ENCODE results near the gene ZNF629. TPM values are rescaled to one million over a fixed set of nuclear protein-coding genes. Genes with fewer than 3 reads are reported as not detected.
A peak's percentile ranks its signal among the peaks of the same experiment; 100 is the strongest.

Gene ZNF629
- total RNA-seq, 1 donor from 2014 or later, result 13.7 TPM

- Histone ChIP-seq H4K20me1 (ENCODE audit: low read depth) (no peaks in the 10 kb centered on the region), H3K79me2 (ENCODE audit: low read depth) (no peaks in the 10 kb centered on the region), H3K4me1 (peaks cover 13% of the 10 kb centered on the region), H3K4me3 (no peak overlapping the region), H3K4me2 (no peak overlapping the region), H3K36me3 (no peaks in the 10 kb centered on the region), H3K9ac (peak overlapping the region; percentile 46), H2AFZ (replicated peaks) (no peak overlapping the region), H3F3A (ENCODE audit: low read depth) (peaks cover 23% of the 10 kb centered on the region), H3K27me3 (peaks cover 41% of the 10 kb centered on the region), H3K27ac (no peak overlapping the region), H3K9me3 (ENCODE audit: low read depth) (no peaks in the 10 kb centered on the region)
- no peak for DNase-seq (ENCODE audit: low spot score)
- Mint-ChIP-seq H3K27me3 (ENCODE audit: insufficient read depth, low read depth) (peaks cover 9% of the 10 kb centered on the region), H3K4me1 (peaks cover 18% of the 10 kb centered on the region), H3K27ac (peak overlapping the region; percentile 49), H3K36me3 (no peaks in the 10 kb centered on the region), H3K4me3 (peak overlapping the region; percentile 58), H3K9me3 (no peaks in the 10 kb centered on the region)
- TF ChIP-seq CTCF (IDR thresholded peaks at IDR 0.05) (no peak), EZH2phosphoT487 (IDR thresholded peaks at IDR 0.05) (no peak), EZH2 (IDR thresholded peaks at IDR 0.05) (no peak)
Measured at GRCh38 chr16:30802936-30803335, 15.9 kb upstream of the ZNF629 start.

- Histone ChIP-seq H3K4me2 (no peak overlapping the region), H3K9ac (no peak overlapping the region), H4K20me1 (ENCODE audit: low read depth) (no peaks in the 10 kb centered on the region), H2AFZ (replicated peaks) (no peak overlapping the region), H3K27ac (no peak overlapping the region), H3F3A (ENCODE audit: low read depth) (peaks cover 4% of the 10 kb centered on the region), H3K4me3 (no peak overlapping the region), H3K36me3 (no peaks in the 10 kb centered on the region), H3K79me2 (ENCODE audit: low read depth) (no peaks in the 10 kb centered on the region), H3K9me3 (ENCODE audit: low read depth) (no peaks in the 10 kb centered on the region), H3K4me1 (no peaks in the 10 kb centered on the region), H3K27me3 (peaks cover 22% of the 10 kb centered on the region)
- Mint-ChIP-seq H3K27me3 (ENCODE audit: insufficient read depth, low read depth) (peaks cover 11% of the 10 kb centered on the region), H3K4me1 (no peaks in the 10 kb centered on the region), H3K27ac (no peak overlapping the region), H3K4me3 (no peak overlapping the region), H3K9me3 (no peaks in the 10 kb centered on the region), H3K36me3 (no peaks in the 10 kb centered on the region)
- DNase-seq (ENCODE audit: low spot score), result peak; percentile 33
- TF ChIP-seq EZH2 (IDR thresholded peaks at IDR 0.05), result no peak
- peak; percentile 17 for TF ChIP-seq CTCF (IDR thresholded peaks at IDR 0.05)
- no peak for TF ChIP-seq EZH2phosphoT487 (IDR thresholded peaks at IDR 0.05)
Measured at GRCh38 chr16:30797670-30798309, 10.8 kb upstream of the ZNF629 start.

- Histone ChIP-seq H2AFZ (replicated peaks) (no peak overlapping the region), H4K20me1 (ENCODE audit: low read depth) (no peaks in the 10 kb centered on the region), H3K4me1 (no peaks in the 10 kb centered on the region), H3K36me3 (no peaks in the 10 kb centered on the region), H3K27ac (no peak overlapping the region), H3K27me3 (peaks cover under 1% of the 10 kb centered on the region), H3K4me3 (no peak overlapping the region), H3K9me3 (ENCODE audit: low read depth) (no peaks in the 10 kb centered on the region), H3F3A (ENCODE audit: low read depth) (peaks cover 4% of the 10 kb centered on the region), H3K4me2 (no peak overlapping the region), H3K79me2 (ENCODE audit: low read depth) (no peaks in the 10 kb centered on the region), H3K9ac (no peak overlapping the region)
- Mint-ChIP-seq H3K9me3 (no peaks in the 10 kb centered on the region), H3K4me3 (peak overlapping the region; percentile 9), H3K4me1 (no peaks in the 10 kb centered on the region), H3K36me3 (no peaks in the 10 kb centered on the region), H3K27me3 (ENCODE audit: insufficient read depth, low read depth) (peaks cover 12% of the 10 kb centered on the region), H3K27ac (no peak overlapping the region)
- no peak for DNase-seq (ENCODE audit: low spot score)
- no peak for TF ChIP-seq EZH2 (IDR thresholded peaks at IDR 0.05)
- no peak for TF ChIP-seq EZH2phosphoT487 (IDR thresholded peaks at IDR 0.05)
- no peak for TF ChIP-seq CTCF (IDR thresholded peaks at IDR 0.05)
Measured at GRCh38 chr16:30794634-30795033, 7.6 kb upstream of the ZNF629 start.

Measured in neural progenitor cell (in vitro differentiated cells).